GM21717 (cell line): Measurements from ENCODE around the gene SEMA3G.

Experiments used
- ATAC-seq: cut with Tn5 transposase; IDR thresholded peaks from one replicate; pipeline ENCODE4 v1.9.1; 2021; ENCODE audit warnings: mild to moderate bottlenecking, moderate library complexity; ENCODE audit not compliant: unreplicated experiment

Gene SEMA3G

DNA sequence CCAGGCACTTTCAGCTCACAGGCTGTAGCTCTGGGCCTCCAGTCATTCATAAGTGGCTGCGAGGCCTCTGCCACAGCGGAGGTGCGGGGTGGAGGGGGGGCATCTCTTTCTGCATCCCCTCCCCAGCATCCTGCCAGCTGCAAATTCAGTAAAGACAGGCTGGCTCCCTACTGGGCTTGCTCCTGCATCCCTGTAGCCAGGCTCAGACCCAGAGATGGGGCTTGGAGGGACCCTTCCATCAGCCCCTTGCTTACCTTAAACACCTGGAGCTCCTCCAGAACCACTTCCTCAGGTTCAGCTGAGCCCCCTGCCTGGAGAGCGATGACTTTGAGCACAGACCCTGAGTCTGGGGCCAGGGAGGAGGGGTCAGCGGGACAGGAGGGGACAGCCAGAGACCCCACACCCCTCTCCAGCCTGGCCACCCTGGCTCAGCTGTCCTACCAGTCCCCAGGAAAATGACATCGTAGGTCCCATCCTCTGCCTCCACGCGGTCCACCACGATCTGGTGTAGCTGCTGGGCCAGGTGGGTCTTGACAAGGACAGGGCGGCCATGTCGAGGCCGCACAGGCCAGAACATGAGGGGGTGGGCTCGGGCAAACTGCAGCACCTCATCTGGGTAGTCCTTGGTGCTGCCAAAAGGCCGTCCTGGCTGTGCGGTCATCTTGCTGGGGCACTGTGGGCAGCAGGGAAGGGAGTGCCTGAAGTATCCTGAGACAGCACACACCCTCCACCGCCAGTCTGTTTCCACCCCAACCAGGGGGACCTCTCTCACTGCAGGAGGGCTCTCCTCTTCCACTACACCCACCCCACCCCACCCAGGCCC, 5.3 kb downstream of the SEMA3G start:
- no peak for ATAC-seq

DNA sequence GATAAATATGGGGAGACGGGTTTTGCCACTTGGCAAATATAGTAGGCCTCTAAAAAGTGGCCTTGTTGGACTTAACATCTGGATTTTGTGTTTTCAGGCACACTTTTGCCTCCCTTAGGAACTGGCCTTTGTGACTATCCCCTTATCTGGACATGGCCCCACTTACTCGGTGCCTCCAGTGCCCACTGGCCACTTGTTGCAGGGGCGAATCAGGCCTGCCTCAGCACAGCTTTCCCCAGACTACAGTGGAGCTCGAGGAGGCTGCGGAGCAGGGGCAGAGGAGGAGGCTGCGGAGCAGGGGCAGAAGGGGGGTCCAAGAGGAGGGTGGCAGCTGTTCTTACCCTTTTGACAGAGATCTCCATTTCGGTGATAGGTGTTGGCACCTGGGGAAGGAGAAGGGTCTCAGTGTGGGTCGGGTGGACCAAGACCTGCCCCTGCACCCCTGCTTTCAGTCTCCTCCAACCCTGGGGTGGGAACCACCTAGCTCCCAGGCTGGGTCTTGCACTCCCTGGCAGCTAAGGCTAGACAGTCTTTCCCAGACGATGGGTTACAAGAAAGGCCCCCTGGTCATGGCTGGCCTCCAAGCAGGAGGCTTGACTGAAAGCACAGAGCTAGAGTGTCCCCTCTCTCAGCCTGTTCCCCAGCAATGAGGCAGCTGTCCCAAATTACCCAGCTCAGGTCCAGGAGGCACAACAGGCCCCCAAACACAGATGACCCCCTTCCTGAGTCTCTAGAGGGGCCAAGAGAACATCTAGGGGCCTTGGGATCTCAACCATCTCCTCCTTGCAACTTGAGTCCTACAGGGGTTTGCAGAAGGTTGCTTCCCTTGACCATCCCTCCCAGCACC, 6.1 kb downstream of the SEMA3G start:
- ATAC-seq = no peak

DNA sequence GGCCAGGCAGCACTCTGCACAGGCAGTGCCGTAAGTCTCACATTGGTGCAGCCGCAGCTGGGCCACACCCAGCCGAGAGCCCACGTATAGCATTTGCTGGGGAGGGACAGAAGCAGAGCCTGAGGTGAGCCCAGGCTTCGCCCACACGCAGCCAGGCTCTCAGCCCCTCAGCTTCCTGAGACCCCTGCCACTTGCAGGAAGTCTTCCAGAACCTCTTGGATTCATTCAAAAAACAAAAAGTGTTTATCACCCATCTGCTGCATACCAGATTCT, 6.9 kb downstream of the SEMA3G start:
- no peak for ATAC-seq

DNA sequence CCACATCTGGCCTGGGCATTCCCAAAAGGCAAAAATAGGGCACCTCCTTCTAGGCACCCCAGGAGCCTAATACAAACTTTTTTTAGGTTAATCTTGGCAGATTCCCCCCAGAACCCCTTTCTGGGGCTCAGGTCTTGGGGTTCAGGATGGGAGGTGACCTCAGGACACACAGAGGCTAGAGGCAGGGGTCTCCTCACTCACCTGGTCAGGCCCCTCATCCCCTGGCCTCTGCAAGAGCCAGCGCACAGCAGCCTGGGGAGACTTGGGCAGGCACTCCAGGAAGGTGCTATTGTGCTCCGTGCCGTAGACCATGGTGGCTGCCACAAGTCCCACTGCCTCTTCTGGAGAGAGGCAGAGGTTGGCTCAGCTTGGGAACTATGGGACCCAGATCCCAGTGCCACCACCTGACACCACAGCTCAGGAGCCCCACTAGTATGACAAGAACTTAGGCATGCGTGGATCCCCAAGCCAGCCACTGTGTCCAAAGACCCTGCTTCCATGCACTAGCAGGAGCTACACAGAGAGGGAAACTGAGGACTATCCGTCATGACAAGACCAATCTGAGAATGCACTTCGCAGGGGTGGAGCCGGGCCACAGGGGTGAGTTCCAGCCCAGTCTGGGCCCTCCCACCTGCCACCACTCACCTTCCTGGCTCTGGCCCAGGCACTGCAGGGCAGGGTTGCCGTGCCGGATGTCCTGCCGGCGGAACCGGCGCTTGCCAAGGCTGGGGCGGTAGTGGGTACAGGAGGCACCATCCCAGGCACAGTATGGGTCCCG, 7.4 kb downstream of the SEMA3G start:
- no peak for ATAC-seq

DNA sequence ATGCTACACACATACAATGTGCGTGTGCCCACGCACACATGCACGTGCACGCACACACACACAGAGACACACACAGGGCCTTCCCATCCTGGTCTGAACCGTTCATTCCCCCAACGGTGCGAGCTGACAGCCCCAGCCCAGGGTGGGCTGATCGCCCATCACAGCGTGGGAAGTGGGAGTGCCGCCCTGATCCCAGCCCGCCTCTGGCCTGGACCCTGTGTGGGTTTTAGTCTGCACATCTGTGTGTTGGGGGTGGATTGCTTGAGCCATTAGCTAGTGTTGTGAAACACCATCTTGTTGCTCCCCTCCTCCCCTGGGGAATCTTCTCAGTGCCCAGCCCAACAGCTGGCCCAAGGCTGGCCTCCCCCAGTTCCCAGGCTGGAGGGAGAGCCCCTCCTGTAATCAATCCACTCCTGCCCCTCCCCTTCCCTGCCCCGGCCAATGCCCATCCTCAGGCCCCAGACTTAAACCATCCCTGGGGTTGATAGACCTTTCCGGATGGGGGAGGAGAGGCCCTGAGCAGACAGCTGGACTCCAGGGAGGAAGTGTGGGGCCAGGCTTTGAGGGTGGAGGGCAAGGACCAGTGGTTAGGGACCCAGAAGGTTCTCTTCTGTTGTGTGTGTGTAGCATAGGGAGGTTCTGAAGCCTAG, 8.3 kb downstream of the SEMA3G start:
- no peak for ATAC-seq

DNA sequence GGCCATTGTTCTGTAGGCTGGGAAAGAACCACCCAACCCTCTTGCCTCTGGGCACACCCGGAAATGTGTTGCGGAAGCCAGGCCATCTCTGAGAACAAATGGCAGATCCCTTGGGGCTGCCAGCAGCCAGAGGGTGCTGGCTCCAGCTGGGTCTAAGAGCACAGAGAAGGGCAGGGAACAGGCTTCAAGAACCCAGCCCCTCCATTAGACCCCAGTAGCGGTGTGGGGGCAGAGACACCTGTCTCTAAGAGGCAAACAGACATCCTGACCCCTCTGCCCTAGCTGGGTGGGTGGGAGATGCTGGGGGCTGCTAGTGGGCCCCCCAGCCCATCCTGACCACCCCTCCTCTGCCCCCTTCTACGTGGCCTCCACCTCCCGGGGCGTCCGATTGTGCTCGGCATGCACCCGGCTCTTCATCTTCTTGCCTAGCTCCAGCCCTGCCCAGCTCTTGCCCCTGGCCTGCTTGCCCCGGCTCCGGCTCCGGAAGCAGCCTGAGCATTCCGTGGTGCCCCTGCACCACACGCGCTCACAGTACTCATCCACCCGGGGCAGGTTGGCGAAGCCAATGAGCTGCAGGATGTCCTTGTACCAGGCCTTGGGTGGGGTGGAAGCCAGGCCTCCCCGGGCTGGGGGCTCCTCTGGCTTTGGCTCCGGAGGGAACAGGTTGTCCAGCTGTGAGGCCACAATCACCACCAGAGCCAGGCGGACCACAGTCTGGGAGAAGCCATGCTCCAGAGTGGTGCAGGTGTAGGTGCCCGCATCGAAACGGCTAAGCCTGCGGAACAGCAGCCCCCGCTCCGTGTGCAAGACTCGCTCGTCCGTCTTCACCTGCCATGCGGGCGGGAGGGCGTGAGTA, 9.4 kb downstream of the SEMA3G start:
- ATAC-seq = no peak

DNA sequence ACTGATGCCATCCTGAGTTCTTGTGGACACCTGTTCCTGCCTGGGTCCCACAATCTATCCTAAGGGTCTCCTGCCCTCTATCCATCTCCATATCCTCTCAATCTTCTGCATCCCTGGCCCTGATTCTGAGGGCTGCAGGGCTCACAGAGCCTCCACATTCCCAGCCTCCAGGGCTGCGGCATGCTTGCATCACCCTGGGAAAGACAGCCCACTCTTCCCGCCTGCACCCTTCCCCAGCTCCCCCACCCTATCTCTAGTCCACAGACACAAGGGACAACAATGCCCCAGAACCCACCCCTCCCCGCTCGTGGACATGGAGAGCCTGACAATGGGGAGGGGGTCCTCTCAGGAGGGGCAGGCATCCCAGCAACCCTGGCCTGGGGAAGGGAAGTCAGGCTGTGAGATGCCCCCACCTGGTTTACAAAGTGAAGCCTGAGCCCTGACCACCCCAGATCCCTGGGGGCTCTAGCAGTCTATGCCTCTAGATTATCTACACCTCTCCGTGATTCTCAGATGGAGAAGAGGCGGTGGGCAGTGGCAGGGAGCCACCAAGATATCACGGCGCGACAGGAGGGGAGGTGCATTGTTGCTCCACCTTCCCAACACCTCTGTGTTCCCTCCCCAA, 10.3 kb downstream of the SEMA3G start:
- ATAC-seq = no peak

DNA sequence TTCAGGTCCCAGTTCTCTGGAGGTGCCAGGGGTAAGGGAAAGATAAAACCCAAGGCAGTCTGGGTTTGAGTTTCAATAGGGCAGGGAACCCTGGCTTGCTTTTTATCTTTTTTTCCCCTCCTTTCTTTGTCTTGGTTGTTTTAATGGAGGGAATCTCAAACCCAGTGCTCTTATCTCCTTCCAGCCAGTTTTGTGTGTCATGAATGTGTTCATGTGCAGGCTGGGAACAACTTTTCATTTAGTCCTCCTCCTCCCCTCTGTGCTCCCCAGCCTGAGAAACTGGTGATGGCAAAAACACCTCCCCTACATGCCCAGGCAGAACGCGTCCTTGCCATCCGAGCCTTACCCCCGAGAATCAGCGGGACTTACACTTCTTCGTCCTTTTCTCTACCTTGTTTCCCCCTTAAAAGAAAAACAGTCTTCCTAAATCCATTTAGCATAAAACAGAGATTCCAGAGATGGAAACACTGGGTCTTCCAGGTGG, 10.9 kb downstream of the SEMA3G start:
- no peak for ATAC-seq

DNA sequence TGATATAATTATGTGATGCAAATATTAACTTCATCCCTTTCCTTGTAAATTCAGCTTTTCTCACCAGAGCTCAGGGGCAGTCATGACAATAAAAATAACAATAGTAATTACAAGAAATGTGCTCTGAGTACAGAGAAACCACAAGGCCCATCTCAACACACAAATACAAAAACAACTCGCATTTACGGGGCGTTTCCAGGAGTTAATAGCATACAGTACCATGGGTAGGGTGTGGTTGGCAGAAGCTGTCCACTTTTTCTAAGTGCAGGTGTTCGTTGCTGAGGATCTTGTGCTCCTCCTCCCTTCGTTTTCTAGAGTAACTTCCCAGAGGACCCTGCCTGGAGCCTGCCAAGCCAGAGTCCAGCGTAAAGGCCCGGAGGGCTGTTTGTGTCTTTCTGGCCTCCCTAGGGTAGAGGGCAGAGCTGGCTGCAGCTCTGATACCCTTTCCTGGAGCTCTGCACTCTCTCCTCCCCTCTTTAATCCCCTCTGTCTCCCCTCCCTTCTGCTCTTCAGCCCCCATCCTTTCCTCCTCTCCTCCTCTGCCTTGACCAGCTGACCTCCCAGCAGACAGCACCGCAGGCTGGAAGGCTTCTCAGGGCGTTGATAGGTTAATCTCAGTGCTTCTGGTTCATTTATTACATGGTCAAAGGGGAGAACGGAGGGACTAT, 11.4 kb downstream of the SEMA3G start:
- ATAC-seq = no peak

DNA sequence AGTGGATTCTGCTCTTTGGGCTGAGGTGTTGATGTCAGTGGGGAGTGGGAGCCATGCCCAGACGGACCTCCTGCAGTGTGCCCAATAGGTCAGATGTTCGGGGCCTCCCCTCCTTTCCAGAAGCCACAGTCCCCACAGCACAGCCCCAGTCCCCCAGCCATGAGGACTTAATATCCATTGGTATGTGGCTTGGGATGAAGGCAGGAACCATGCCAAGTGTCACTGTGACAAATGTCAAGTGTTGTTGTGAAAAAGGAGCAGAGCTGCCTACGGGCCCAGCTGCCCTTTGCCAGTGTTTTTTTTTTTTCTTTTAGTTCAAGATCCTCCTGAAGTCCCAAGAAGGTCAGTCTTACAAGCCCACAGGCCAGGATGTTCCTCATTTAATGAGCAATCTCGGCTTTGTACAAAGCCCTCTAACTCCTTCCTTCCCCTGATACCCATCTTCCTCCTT, 12.2 kb downstream of the SEMA3G start:
- ATAC-seq = no peak

DNA sequence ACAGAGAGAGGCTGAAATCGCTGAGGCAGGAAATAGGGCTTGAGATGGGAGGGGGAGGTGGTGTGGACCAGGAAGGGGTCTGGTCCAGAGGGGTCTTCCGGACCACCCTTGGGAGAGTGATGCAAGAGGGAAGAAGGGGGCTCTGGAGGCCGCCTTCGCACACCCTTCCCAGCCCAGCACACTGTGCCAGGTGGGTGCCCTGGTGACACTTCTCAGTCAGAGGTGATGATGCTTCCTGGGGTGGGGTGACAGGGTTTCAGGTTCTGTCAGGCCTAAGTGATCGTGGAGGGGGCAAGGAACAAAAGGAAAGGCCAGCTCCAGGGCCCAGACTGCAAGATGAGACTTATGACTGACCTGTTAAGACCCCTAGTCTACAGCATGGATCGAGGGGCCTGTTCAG, 12.7 kb downstream of the SEMA3G start:
- ATAC-seq = no peak

DNA sequence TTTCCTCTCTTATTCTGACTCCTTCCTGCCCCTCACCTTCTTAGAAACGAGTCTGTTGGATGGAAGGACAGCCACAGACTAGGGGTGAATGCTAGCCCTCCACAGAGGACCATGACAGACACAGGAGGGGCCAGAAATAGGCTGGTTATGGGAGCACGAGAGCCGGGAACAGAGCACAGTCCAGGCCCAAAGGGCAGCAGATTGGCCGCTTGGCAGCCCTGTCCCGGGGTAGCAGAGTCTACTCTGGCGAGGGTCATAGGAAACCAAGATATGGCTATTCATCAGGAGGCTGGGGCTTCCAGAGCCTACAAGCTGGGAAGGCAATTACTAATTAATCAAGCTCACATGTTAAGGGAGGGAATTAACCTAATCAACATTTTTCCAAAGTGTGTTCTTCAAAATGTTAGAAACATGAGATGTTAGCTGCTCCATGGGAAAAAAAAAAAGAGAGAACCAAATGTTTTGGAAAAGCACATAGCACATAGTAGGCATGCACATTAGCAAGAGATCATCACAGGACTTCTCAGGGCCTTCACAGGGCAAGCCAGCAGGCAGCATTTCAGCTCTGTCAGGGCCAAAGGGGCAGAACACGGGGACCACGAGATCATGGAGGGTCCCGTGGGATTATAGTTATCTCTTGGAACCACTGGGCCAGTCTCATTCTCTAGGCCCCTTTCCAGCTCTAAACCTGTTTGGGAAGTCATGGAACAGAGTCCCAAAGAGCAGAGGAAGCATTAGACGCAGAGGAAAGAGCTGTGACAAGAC, 13.3 kb downstream of the SEMA3G start:
- ATAC-seq = no peak

DNA sequence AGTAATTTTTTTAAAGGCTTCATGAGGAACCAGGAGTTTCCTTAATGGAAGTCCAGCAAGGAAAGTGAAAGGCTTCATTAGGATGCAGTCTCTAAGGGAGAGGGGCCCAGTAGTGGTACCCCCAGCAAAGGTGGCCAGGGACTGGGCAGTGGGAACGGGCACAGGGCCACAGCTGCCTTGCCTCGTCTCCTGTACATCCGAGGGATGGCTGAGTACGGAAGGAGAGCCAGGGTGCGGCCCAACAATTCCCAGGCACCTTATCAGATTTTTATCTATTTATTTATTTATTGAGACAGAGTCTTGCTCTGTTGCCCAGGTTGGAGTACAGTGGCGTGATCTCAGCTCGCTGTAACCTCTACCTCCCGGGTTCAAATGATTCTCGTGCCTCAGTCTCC, 14.5 kb downstream of the SEMA3G start:
- ATAC-seq = no peak

DNA sequence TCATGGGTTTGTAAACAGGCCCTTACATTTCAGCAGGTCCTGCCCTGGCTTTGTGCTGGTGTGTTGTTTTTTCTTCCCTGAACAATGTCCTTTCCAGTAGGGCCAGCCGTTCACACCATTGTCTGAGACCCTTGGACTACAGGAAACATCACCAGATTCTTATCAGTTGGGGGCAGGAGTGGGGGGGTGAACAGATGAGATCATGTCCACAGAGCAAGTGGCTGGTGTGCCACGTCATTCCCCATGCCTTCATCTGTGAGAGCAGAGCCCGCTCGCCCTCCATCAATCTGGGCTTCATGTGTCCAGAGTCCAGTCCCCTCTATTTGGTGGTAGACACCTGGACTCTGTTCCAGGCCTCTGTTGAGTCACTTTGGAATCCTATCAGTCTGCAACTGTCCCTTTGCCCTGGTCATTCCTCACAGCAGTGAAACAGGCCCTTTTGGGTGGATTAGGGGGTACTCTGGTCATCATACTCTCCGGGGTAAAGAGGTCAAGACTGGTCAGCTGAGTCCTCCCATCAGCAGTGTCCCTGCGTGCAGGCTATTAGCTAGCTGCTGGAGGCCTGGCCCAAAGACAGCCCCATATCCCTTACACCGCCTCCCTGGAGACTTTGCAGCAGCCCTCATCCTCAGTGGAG, 15.0 kb downstream of the SEMA3G start:
- no peak for ATAC-seq

DNA sequence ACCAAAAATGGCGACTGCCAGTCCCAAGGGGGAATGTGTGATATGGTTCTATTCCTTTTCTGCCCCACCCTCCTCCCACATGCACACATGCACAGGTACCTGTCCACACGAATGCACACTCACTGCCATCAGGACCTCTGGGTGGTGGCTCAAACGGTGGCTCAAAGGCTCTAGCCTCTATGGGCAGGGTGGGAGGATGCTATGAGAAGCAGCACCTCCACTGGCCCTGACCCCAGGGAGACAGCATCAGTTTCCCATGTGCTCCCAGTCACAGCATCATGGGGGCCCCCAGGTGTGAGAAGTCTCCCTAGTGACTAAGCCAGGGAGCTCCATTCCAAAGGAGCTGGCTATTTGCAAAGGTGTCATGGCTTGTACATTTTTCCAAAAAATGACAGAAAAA, 15.9 kb downstream of the SEMA3G start:
- ATAC-seq = no peak

DNA sequence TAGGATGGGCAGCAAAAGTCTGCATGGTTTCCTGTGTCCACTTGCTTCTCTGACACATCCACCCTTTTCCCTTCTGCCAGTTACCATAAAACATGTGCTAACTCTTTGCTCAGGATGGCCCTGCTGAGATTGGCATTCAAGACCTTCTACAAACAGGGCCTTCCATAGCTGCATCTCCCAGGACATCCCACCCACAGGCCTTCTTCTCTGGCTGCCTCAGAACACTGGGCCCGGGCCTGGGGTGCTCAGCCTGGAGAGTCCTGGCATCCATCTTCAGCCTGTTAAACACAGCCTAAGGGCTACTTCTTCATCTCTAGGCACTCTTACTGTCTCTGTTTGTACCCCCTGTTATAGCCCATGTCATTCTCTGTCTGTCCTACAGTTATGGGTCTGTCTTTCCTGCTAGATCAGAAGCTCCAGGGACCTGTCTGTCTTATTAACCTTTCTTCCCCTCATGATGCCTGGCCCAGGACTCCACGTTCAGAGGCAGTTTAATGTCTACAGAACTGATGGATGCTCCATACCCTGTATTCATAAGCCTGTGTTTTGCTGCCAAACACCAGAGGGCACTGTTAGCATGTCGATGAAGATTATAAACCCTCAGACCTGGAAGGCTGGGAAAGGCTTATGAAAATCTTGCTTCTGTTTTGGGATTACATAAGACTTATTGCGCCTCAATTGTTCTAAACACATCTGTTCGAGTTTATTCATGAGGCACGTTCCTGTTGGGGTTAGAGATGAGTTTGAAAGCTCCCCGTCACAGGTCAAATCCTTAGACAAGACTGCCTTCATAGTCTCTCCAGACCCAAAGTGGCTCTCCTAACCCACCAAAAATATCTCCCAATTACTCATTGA, 16.5 kb downstream of the SEMA3G start:
- no peak for ATAC-seq

DNA sequence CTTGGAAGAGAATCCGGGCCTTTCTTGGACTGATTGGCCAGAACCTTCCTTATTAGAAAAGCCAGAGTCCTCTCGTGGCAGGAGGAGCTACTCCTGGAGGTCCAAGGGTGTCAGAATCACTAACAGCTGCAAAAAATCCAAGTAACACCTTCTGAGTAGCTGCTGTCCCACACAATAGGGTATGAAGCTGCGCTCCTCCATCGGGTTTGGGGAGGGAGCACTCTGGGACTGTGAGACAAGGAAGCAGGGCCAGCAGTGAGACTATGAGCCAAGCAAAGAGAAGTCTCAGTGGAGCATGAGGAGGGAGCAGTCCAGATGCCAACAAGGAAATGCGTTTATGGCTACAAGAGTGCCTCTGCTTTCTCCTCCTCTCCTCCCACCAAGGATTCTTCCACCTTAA, 21.7 kb downstream of the SEMA3G start:
- ATAC-seq = no peak
